Measurements from ENCODE around the gene RIN1.
"Not testable (repeated sequence)": the region's sequence is repeated elsewhere in the genome, so short reads cannot be mapped to it uniquely, and the experiment has no call there.

Gene RIN1

DNA sequence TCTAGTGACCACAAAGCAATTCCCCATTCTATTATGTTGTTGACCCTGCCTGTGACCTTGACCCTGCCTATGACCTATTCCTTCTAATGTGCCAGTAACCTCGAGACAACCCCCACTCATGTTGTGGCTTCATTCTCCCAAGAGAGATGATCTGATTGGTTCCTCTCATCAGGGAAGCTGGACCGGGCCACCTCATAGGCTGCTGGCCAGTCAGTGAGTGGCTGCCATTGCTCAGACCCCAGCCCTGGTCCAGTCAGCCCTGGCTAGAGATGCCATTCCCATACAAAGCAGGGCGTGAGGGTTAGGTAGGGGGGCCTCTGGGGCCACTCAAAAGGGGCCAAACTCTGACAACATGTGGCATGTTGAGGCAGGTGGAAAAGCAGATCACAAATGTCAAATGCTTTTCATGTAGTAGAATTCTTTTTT lies 23.4 kb upstream of the RIN1 start:
- DNase-seq (ENCODE audit: low spot score) = no peak

DNA sequence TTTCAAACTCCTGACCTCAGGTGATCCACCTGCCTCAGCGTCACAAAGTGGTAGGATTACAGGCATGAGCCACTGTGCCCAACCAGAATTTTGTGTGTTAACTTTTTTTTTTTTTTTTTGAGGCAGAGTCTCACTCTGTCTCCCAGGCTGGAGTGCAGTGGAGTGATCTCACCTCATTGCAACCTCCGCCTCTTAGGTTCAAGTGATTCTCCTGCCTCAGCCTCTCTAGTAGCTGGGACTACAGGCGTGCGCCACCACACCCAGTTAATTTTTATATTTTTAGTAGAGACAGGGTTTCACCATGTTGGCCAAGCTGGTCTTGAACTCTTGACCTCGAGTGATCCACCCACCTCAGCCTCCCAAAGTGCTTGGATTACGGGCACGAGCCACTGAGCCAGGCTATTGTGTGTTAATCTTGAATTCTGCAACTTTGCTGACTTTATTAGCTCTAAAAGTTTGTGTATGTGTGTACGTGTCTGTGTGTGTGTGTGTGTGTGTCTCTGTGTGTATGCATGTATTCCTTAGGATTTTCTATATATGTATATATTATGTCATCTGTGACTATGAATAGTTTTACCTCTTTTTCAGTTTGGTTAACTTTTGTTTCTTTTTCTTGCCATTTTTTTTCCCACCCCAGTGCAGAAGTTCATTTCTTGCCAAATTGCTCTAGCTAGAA lies 14.5 kb upstream of the RIN1 start:
- DNase-seq (ENCODE audit: low spot score) = not testable (repeated sequence)

DNA sequence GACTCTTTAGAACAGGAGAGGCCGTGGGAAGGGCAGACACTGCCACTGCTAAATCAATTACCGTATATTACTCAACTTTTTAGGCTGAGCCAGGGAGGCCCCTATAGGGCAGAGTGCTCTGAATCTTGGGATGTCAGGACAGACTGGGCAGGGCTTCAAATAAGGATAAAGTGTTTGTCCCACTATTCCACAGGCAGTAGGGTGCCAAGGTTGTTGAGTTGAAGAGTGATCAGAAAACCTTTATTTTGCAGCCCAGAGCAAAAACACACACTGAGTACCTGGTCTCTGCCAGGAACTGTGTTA lies 12.8 kb upstream of the RIN1 start:
- no peak for DNase-seq (ENCODE audit: low spot score)

DNA sequence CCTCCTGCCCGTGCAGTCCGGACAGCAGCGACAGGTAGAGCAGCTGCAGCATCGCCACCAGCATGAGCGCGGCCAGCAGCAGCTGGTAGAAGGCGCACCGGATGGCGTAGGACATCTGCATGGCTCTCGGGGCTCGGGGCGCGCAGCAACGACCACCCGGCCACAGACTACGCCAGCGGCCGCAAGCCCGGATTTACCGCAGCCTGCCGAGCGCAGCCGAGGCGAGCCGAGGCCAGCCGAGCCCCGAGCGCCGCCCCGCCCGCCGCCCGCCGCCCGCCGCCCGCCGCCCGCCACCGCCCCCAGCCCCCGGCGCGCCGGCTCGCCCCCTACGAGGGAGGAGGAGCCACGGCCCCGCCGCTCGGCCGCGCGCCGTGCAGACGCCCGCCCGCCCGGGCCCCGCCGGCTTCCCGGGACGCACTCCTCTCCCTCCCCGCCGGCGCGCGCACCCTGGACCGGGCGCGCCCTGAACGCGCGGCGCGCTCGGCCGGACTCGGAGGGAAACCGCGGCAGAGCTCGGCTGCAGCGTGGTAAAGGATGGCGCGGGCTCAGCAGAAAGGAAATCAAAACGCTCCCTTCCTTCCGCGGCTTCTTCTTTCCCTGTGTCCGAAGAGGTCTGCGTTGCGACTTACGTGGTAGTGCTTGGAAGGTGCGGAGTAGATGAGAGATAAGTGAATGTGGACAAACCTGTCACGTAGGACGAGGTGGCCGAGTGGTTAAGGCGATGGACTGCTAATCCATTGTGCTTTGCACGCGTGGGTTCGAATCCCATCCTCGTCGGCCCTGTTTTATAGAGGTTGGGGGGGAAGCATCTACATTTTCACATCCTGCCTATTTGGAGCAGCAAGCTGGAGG lies 11.4 kb upstream of the RIN1 start, which contains the start of gene B4GAT1:
B4GAT1 (minus strand) TSS at position 205 of the 852 bp plus-strand sequence; CDS start at position 121, 84 bp downstream.
- DNase-seq (ENCODE audit: low spot score) = peak; percentile 83

DNA sequence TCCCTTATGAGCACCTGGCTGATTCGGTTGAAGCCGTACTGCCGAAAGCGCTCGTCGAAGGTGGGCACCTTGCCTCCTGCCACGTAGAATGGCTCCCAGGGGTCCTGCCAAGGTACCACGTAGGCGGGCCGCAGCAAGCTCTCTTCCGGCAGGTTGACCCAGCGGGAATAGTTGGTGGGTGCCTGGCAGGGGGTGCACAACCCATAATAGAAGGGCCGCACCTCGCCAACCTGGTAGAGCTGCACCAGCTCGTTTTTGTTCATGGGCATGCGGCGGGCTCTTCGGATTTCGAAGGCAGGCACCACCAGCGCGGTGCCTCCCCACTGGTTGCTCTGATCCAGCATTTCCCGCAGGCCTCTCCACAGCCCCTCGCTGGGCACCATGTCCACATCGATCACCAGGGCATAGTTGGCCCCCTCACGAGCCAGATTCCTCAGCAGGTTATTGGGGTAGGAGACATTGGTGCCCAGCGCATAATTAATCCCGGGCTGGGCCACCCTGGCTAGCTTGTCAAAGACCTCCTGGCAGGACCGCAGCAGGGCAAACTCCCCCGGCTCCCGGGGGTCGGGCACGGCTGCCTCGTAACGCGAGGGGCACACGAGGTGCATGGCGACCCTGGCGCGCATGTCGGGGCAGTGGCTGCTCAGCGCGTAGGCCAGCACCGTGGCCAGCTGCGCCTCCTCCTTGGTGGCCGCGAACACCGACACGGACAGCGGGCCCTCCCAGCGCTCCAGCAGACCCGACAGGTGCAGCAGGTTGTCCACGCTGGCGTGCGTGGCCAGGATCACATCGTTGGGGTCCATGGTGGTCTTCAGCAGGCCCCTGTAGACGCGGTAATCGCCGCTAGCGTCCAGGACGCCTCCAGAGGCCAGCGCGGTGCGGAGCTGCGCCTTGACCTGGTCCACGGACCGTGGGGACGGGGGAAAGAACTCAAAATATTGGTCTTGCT lies 10.5 kb upstream of the RIN1 start:
- DNase-seq (ENCODE audit: low spot score) = no peak

DNA sequence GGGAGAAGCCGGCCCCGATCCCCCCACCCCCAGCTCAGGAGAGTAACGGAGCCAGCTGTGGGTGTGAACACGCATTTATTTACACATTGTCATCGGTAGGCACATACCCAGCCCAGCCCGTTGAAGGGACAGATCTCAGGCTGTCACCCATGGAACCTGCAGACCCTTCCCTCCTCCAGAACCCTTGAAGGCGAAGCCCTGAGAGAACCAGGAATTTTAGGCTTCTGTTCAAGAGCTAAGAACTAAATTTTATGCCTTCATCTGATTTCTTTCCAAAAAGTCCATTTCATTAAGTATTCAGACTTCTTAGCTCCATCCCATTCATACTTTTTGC lies 9.0 kb upstream of the RIN1 start:
- DNase-seq (ENCODE audit: low spot score) = no peak

DNA sequence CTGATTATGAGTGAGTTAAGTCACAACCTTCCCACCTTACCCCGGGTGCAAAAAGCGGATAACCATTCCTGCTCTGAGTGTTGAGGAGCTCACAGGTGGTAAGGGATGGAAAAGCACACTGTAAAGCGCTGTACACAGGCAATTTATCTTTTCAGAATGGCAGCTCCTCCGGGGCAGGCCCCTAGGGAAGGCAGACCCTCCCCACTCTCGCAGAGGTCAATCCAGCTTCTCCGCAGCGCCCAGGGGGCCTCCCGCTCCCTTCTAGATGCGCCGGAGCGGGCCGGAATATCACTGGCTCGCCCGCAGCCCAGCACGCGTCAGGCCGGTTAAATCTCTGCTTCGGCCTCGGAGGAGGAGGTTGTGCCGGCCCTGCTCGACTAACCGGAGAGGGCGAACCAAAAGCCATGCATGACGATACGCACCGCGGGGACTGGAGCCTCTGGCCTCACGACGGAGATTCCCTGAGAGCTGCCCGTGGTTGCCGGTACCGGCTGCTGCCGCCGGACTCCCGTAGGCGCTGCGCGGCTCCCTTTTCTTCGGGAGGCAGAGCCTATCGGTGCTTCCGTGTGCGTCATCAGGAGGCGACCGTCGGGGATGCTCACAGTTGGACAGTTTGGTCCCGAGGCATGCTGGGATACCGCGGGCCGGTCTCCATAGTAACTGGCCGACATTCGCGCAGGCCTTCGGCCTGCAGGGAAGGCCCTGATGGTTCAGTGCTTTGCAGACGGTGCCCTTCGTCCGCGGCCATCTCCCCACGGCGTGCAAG lies 8.5 kb upstream of the RIN1 start, which contains the start of gene BRMS1:
BRMS1 (minus strand) TSS at position 555 of the 766 bp plus-strand sequence. CDS start 2,870 bp downstream, outside the sequence.
- DNase-seq (ENCODE audit: low spot score) = peak; percentile 96

DNA sequence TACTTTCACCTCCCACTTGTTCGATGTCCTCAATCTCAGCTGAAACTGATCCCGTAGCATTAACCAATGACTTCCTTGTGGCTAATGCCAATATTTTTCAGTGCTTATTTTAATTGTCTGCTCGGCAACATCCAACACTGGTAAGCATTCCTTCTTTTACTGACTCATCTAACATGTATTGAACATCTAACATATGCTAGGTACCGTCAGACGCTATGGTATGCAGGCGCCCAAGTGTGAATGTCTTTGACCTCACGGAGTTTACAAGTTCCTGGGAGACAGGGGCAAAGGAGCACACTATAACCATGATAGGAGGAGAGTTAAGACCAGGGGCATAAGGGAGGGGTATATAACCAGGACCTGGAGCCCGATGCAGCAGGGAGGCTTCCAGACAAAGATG lies 6.9 kb upstream of the RIN1 start:
- DNase-seq (ENCODE audit: low spot score) = no peak

DNA sequence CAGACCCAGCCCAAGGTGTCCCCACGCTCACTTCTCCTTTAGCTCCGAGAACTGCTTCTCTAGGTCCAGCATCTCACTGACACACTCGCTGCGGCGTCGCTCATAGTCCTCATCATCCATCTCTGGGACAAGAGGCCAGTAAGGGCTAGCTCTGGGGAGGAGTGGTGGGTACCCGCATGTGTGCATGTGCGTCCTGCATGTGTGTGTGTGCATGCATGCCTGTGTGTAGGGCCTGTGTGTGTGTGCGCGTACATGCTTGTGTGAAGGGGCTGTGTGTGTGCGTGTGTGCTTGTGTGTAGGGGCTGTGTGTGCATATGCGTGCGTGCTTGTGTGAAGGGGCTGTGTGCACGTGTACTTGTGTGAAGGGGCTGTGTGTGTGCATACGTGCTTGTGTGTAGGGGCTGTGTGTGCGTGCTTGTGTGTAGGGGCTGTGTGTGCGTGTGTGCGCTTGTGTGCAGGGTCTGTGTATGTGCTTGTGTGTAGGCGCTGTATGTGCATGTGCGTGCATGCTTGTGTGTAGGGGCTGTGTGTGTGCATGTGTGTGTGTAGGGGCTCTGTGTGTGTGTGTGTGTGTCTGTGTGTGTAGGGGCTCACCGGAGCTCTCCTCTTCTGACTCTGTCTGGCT lies 5.4 kb upstream of the RIN1 start:
- no peak for DNase-seq (ENCODE audit: low spot score)

DNA sequence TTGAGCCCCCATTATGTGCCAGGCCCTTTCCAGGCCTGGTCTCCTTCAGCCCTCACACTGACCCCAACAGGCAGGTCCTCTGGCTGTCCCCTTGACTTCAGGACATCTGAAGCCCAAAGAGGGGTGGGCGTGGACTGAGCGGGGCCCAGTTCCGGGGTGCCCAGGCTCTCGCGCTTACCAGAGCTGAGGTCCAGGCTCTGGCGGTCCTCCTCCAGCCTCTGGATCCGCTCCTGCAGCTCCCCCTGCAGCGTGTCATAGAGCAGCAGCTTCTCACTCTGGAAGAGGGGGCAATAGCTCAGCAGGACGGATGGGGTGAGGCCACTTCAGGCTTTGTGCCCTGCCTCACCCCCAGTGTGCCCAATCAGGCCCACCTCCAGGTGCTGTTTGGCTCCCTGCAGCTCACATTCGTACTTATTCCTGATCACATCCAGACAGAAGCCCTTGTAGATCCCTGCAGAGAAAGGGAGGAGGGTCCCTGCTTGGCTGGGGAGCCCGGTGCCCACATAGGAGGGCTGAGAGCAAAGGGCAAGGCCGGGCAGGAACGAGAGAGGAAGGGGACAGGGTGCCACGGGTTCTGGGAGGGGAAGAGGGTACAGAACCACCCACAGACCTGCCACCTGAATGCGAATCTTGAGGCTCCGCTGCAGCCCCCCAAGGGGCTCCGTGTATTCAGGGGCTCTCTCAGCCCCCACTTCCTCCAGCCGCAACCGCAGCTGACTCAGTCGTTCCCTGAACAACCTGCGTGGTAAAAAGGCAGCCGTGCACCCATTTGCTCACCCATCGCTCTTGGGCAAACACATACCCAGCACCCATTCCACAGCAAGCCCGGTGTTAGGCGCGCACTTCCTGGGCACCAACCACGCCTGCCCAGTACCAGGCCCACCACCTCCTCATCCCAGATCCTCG lies 4.6 kb upstream of the RIN1 start:
- DNase-seq (ENCODE audit: low spot score) = no peak

DNA sequence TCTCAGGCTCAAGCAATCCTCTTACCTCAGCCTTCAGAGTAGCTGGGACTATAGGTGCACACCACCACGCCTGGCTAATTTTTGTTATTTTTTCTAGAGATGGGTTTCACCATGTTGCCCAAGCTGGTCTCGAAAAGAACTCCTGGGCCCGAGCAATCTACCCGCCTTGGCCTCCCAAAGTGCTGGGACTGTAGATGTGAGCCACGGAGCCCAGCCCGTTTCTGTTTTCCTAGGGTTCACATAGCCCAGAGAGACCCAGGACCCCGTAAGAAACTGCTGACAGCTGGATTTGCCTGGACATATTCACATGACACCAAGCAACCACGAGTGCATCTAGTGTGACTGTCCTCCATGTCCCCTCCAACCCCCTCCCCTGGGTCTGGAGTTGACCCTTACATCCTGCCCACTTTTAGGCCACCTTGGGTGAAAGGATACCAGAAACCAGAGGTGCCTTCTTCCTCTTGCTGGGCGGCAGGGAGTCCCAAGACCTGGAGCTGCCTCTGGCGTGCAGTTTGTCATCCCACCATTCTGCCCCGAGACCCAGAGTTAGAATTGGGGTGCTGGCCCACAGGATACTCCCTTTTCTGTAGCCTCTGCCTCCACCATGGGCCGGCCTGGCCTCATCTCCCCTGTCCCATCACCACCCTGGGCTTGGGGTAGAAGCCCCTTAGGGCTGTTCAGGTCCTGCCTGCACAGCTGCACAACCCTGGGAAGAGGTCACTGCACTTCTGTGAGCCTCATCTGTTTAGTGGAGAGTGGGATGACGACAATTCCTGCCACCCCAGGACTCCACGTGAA lies 3.7 kb upstream of the RIN1 start:
- DNase-seq (ENCODE audit: low spot score) = no peak

DNA sequence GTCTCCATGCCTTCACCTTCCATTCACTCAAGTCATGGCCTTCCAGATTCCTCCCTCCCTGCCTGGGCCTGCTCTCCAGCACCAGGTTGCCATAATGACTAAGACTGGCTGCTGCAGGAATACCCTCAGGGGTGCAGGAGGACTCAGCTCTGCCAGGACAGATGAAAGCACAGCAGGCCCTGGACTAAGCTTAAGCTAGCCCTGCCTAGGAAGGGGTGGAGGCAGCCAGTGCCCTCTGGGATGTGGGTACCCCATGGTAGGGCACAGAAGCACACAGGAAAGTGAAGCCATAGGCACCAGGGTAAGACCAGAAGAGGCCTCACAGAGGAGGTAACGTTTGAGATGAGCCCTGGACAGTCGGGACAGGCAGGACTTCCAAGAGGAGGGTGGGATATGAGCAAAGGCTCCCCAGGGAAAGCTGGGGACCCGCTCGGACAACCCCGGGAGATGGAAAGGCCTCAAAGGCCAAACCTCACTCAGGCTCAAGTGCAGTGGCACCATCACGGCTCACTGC lies 3.0 kb upstream of the RIN1 start:
- no peak for DNase-seq (ENCODE audit: low spot score)

DNA sequence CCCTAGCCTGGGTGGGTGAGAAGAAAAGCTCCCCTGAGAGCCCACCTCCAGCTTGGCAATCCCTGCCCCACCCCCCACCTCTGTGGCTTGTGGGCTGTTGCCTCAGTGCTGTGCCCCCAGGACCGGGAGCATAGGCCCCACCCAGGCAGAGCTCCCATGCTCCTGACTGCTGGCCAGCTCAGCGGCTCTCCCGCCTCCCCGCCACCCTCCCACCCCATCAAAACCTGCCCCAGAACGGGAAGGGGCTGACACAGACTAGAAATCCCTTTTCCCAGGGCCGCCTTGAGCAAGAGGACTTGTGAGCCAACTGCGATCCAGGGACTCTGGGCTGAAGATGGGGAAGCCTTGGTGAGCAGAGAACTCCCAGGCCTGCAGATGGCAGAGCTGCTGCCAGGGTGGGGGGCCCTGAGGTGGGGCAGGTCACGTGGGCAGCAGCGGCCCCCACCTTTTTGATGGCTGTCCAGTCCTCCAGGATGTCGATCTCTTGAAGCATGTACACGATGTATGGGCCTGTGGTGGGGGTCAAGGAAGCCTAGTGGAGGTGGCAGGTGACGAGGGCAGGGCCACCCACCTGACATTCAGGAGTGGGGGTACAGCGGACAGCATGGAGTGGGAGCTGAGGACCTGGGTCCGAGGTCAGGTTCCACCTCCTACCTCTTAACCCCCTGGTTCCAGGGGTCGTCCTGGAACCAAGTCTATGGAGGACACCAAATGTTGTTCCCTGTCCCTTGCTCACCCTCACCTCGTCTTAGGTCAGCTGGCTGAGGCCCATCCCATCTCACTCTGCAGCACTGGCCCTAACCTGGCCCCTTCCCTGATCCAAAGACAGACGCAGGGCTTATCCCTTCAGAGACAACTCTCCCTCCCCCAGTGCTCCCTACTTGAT lies 2.3 kb upstream of the RIN1 start:
- DNase-seq (ENCODE audit: low spot score) = no peak

DNA sequence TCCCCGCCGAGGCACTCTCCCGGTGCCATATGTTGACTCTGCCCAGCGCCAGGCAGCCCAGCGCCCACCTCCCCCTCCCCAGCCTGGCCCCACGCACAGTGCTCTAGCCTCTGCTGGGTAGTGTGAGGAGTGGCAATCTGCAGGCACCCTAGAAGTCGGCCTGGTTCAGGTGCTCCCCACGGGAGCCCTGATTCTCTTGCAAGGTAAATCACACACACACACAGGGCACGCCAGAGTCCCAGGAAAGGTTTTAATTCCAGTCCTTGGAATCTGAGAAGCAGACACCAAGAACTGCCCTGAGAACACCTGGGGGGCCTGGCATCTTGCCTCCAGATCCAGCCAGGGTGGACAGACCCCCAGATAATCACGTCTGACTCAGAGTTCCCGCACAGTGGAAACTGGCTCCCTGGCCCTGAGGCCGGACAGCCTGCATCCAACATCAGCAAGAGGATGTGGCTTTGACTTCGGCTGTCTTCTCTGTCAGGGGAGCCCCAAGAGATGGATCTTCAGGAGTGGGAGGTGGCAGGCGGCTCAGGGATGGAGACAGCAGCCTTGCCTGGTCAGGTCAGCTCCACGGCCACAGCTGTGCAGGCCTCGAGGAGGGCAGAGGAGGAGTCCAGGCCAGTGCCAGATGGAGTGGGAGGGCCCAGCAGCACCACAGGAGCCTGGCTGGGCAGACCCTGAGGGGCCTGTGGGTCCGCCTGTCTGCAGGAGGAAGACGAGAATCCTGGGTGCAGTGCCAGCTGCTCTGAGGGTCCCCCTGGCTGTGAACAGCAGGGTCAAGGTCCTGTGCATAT lies 1.1 kb upstream of the RIN1 start:
- no peak for DNase-seq (ENCODE audit: low spot score)

DNA sequence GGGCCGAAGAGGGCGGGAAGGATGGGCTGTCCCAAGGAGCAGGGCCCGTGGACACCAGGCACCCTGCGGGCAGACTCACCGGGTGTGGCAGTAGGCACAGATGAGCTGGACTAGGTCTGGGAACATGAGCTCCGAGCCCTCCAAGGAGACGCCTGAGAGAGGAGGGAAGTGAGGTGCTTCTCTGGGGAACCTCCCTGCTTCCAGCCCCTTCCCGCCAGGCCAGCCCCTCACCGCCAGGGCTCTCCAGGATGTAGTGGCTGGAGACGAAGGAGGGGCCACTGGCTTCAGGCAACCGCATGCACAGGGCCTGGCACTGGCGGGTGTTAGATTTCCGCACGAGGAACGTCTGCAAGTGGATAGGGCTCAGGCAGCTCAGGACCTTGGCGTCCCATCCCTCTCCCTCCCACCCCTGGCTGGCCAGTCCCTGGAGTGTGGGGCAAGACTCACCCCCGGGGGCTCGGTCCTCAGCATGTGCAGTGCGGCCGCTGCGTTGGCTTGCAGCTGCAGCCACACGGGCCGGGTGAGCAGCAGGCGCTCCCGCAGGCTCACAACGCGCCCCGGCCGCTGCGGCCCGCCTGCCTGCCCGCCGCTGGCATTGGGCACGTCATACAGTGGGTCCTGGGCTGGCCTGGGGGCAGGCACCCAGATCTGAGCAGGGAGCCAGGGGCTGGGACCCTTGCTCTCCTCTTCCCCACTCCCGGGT lies 552 bp downstream of the RIN1 start:
- DNase-seq (ENCODE audit: low spot score) = peak; percentile 75

DNA sequence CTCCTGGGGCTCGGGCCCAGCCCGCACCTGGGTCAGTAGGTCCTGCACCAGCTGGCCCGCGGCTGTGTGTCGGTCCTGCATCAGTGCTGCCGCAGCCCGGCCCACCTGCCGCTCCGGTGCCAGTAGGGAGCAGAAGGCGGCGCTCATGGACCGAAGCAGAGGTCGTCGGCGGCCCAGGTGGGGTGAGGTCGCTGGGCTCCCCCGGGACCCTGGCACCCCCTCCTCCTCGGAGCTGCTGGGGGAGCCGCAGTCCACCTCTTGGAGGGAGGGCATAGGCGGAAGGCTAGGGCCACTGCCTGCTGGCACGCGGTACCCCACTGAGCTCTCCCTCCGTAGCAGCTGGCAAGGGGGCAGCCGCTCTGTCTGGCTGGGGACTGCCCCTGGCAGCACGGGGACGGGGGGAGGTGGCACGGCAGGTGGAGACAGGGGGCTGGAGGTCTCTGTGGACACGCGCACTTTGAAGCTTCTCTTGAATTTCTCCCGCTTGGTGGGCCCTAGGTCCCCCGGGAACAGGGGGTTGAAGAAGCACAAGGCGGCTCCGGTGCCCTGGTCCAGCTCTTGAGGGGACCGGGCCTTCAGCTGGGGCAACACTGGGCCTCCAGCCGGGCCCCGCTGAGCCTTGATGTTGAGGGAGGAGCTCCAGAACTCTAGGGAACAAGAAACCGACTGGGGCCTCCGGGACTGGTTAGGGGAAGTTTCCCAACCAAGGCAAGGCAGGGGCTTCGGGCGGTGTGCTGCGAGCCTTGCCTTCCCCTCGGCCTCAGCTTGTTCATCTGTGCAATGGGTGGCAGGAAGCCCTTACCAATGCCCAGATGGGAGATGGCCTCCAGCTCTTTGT lies 1.4 kb downstream of the RIN1 start:
- no peak for DNase-seq (ENCODE audit: low spot score)
